ENCODE measurements around the gene FAM117A. TPM values are rescaled to one million over a fixed set of nuclear protein-coding genes. Genes with fewer than 3 reads are reported as not detected.

Gene FAM117A
- total RNA-seq, 2 donors from 2014 or later, result 30.9 to 46.4 TPM

GRCh38 chr17:49738456-49739163, 25.3 kb downstream of the FAM117A start:
- Histone ChIP-seq H3K27ac (no peak overlapping the region), H3K4me3 (no peak overlapping the region), H3K9me3 (no peaks in the 10 kb centered on the region), H3K27me3 (replicated peaks; ENCODE audit: insufficient read depth) (no peaks in the 10 kb centered on the region), H3K4me1 (replicated peaks) (no peaks in the 10 kb centered on the region), H3K36me3 (no peaks in the 10 kb centered on the region)
- intact Hi-C loops (cut with DNase I), result no loop called here
- no peak for TF ChIP-seq POLR2A (IDR thresholded peaks at IDR 0.05)
- TF ChIP-seq POLR2AphosphoS5 (IDR thresholded peaks at IDR 0.05), result no peak
- TF ChIP-seq, protein P1, sequence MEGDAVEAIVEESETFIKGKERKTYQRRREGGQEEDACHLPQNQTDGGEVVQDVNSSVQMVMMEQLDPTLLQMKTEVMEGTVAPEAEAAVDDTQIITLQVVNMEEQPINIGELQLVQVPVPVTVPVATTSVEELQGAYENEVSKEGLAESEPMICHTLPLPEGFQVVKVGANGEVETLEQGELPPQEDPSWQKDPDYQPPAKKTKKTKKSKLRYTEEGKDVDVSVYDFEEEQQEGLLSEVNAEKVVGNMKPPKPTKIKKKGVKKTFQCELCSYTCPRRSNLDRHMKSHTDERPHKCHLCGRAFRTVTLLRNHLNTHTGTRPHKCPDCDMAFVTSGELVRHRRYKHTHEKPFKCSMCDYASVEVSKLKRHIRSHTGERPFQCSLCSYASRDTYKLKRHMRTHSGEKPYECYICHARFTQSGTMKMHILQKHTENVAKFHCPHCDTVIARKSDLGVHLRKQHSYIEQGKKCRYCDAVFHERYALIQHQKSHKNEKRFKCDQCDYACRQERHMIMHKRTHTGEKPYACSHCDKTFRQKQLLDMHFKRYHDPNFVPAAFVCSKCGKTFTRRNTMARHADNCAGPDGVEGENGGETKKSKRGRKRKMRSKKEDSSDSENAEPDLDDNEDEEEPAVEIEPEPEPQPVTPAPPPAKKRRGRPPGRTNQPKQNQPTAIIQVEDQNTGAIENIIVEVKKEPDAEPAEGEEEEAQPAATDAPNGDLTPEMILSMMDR (IDR thresholded peaks at IDR 0.05), result no peak
- no peak for DNase-seq (ENCODE audit: low spot score)
- 84% methylated on average over 5 of the region's 5 CpGs for WGBS

- Histone ChIP-seq H3K9me3 (no peaks in the 10 kb centered on the region), H3K27ac (no peak overlapping the region), H3K4me3 (no peak overlapping the region), H3K4me1 (replicated peaks) (no peaks in the 10 kb centered on the region), H3K27me3 (replicated peaks; ENCODE audit: insufficient read depth) (no peaks in the 10 kb centered on the region), H3K36me3 (no peaks in the 10 kb centered on the region)
- DNase-seq (ENCODE audit: low spot score), result no peak
- 94% methylated on average over 13 of the region's 13 CpGs for WGBS
- TF ChIP-seq, protein P1 (IDR thresholded peaks at IDR 0.05), result no peak
- no peak for TF ChIP-seq POLR2A (IDR thresholded peaks at IDR 0.05)
- TF ChIP-seq POLR2AphosphoS5 (IDR thresholded peaks at IDR 0.05), result no peak
- intact Hi-C loops (cut with DNase I), result no loop called here
These were observed 29.1 kb downstream of the FAM117A start for GRCh38 chr17:49734515-49735490.

DNA sequence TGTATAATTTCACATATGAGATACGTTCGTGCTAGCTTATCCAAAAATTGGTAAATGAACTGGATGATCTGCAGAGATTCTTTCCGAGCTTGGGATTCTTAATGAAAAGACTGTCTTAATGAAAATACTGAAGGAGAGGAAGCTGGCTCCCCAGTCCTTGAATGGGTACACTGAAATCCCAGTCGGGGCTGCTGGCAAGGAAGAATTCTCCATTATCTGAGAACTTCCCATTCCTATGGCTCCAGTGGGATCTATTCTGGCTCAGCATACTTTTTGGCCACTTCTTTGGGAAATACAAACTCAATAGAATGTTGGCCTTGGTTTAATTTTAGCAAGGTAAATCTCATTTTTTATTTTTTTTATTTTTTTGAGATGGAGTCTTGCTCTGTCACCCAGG, 32.5 kb downstream of the FAM117A start:
- TF ChIP-seq, protein P1 (IDR thresholded peaks at IDR 0.05), result no peak
- TF ChIP-seq POLR2A (IDR thresholded peaks at IDR 0.05) (no peak), POLR2AphosphoS5 (IDR thresholded peaks at IDR 0.05) (no peak)
- Histone ChIP-seq H3K4me1 (replicated peaks) (no peaks in the 10 kb centered on the region), H3K9me3 (no peaks in the 10 kb centered on the region), H3K27ac (no peak overlapping the region), H3K4me3 (no peak overlapping the region), H3K36me3 (no peaks in the 10 kb centered on the region), H3K27me3 (replicated peaks; ENCODE audit: insufficient read depth) (no peaks in the 10 kb centered on the region)
- intact Hi-C loops (cut with DNase I), result no loop called here
- no peak for DNase-seq (ENCODE audit: low spot score)
- WGBS, result 78% methylated on average over 4 of the region's 4 CpGs

GRCh38 chr17:49730785-49731434, 33.0 kb downstream of the FAM117A start:
- Histone ChIP-seq H3K27me3 (replicated peaks; ENCODE audit: insufficient read depth) (no peaks in the 10 kb centered on the region), H3K9me3 (no peaks in the 10 kb centered on the region), H3K36me3 (no peaks in the 10 kb centered on the region), H3K27ac (peak overlapping the region in 1 of 2 donors; percentile 15), H3K4me3 (no peak overlapping the region), H3K4me1 (replicated peaks) (no peaks in the 10 kb centered on the region)
- TF ChIP-seq POLR2AphosphoS5 (IDR thresholded peaks at IDR 0.05), result no peak
- TF ChIP-seq, protein P1 (IDR thresholded peaks at IDR 0.05), result no peak
- intact Hi-C loops (cut with DNase I), result no loop called here
- 77% methylated on average over 5 of the region's 5 CpGs for WGBS
- DNase-seq (ENCODE audit: low spot score), result no peak
